HG03135 (cell line): Measurements from ENCODE around the gene FCHSD2.
"Not testable (repeated sequence)": the region's sequence is repeated elsewhere in the genome, so short reads cannot be mapped to it uniquely, and the experiment has no call there.

Experiments used
- ATAC-seq: cut with Tn5 transposase; IDR thresholded peaks from one replicate; pipeline ENCODE4 v1.9.1; 2021; ENCODE audit warnings: mild to moderate bottlenecking, moderate library complexity; ENCODE audit not compliant: unreplicated experiment

Gene FCHSD2

DNA sequence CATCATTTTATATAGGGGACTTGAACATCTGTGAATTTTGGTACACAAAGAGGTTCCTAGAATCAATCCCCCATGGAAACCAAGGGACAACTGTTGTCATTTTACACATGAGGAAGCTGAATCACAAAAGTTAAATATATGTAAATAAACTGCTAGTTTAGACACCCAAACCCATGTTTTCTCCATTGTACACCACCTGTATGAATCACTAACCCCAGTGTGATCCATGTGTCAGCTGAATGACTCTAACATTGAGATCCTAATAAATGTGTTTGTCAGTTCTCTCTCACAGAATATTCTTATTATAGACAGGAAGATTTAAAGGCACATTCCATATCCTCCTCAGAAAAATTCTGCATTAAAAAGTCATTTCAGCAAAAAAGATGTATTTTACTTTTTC, 244.6 kb downstream of the FCHSD2 start:
- ATAC-seq, result no peak

DNA sequence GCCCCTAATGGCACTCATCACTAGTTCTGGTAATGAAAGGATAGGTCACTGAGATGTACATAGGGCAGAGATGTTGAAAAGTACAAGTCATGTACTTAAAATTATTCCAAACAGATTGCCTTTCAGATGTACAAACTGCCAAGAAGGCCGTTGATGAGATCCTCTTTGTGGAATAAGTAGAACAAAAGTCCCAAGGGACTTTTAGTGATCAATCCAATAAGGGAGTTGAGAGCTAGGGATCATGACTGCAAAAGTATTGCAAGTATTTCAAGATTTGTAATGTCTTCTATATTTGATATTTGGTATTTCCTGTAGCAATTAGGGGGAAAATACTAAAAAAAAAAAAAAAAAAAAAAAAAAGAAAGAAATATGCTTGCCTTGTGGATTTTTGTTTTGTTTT, 245.7 kb downstream of the FCHSD2 start:
- no peak for ATAC-seq

DNA sequence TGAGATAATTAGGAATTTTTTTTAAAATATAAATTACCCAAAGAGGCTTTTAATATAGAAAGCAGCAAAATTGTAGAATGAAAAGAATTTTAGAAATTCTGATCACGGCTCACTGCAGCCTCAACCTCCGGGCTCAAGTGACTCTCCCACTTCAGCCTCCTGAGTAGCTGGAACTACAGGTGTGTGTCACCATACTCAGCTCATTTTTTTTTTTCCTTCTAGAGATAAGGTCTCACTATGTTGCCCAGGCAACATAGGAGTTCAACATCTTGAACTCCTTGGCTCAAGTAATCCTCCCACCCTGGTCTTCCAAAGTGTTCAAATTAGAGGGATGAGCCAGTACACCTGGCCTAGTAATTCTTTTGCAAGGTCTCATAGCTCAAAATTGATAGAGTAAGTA, 251.2 kb downstream of the FCHSD2 start:
- no peak for ATAC-seq

DNA sequence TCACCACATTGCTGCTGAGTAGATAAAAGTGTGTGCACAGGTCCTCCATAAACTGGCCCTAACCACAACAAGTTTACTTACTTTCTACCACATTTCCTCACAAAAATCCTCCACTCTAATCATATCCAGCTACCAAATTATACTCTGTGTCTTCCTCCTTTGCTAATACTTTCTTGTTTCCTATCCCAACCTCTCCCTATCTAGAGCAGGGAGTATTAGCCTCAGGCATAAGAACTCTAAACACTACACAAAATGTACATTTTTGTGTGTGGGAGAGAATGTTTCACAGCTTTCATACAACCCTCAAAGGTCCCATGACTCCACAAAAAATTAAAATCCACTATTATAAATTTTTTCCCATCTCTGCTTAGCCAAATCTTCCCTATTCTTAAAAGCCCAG, 255.5 kb downstream of the FCHSD2 start:
- no peak for ATAC-seq

DNA sequence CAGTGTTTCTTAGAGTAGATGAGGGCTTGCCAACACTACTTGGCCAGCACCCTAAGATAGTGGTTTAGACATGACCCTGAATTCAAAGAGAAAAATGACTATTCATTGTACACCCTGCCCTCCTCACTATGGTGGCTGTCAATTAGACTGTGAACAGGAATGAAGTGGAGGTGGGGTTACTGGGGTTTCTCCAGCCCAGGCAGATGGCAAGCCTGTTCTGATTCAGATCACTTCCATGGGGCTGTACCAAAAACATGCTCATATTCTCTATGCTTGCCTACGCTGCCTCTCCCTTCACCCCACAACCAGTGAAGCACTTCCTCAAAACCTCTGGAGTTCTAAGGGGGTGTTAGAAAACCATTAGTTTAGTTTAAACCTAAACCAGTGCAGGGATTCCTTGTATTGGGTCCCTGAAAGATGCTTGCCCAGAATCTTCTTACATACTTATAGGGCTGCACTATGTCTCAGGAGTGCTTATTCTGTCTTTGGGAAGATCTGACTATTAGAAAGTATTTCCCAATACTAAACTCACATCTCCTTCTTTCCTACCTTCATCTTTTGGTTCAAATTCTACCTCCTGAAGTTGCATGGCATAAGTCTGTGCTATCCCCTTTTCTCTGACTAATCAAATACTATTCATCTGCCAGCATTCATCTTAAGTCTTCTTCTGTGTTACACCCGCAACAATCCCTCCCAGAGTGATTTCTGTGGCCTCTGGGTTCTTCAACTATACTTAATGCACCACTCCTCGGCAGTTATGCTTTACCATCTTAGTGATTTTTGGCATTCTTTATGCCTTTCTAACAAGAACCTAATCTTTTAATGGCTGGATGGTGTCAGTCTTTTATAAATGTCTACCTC, 256.1 kb downstream of the FCHSD2 start:
- no peak for ATAC-seq

DNA sequence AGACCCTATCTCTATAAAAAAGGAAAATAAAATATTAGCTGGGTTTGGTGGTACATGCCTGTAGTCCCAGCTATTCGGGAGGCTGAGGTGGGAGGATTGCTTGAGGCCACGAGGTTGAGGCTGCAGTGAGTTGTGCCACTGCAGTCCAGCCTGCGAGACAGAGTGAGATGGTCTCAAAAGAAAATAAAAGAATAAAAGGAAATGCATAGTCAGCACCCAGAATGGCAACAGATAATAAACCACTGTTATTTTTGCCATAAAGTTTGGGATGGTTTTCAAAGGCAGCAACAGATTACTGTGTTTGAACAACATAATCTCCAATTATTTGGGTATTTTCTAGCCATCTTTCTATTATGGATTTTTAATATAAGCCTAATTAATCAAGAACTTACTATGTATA, 266.0 kb downstream of the FCHSD2 start:
- ATAC-seq, result no peak

DNA sequence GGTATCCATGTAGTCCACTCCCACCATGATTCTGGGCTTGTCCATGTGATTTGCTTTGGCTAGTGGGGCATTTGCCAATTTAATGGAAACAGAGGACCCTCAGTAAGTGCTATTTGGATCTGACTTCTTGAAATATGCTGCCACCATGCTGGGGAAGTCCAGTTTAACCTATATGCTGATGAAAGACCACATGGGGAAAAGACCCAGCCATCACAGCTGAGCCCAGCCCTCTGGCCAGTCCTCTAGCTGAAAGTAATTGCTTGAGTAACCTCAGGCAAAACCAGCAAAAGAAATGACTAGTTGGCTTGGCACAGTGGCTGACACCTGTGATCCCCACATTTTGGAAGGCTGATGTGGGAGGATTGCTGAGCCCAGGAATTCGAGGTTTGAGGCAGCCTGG, 266.4 kb downstream of the FCHSD2 start:
- no peak for ATAC-seq

DNA sequence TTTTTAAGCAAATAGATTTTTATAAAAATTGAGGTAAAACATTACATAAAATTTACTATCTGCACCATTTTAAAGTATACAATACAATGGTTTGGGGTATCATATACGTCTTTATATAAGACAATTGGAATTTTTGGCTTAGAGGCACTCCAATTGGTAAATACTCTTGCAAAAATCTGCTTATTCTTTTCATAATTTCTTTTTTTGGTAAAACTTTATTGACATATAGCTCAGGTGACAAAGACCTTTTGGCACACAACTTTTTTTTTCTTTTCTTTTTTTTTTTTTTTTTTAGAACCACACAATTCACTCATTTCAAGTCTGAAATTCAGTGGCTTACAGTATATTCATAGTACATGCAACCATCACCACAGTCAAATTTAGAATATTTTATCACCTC, 270.1 kb downstream of the FCHSD2 start:
- ATAC-seq, result no peak

DNA sequence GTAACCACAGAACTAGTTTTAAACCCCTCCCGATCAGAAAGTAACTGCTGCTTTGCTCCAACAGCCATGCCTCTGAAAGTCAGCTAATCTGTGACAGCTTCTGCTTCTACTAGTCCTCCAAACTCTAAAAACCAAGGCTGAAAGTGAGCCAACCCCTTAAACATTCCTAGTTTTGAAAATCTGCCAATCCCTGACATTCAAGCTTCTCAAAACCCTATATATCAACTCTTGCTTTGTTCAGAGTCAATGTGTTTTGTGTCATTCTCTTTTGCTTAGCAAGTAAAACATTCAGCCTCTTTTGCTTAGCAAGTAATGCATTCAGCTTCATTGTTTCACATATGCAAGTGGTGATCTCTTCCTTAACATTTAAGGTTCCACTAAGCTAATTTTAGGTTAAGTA, 271.0 kb downstream of the FCHSD2 start:
- ATAC-seq, result no peak

DNA sequence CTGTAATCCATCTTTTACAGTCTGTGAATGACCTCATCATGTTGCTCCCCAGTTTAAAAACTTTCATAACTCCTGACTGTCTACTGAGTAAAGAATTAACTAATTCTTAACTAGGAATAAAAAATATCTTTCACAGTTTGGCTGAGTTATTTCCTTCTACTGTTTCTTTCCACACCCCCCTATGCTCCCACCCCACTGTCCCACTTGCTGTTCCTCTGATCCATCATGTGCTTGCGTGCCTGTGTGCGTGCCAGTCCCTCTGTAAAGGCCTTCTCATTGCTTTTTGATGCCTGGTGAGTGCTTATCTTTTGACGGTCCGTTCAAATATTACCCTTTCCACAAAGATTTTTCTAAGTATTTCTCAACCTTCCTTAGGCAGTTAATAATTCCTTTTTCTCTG, 272.3 kb downstream of the FCHSD2 start:
- ATAC-seq, result no peak

DNA sequence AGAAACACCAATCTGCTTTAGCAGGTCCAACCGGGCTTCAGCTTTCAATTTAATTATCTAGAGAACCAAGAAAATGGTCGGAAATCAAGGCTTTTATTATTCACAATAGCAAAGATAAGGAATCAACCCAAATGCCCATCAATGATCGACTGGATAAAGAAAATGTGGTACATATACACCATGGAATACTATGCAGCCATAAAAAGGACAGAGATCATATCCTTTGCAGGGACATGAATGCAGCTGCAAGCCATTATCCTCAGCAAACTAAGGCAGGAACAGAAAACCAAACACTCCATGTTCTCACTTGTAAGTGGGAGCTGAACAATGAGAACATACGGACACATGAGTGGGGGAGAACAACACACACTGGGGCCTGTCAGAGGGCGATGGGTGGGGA, 274.1 kb downstream of the FCHSD2 start:
- no peak for ATAC-seq

DNA sequence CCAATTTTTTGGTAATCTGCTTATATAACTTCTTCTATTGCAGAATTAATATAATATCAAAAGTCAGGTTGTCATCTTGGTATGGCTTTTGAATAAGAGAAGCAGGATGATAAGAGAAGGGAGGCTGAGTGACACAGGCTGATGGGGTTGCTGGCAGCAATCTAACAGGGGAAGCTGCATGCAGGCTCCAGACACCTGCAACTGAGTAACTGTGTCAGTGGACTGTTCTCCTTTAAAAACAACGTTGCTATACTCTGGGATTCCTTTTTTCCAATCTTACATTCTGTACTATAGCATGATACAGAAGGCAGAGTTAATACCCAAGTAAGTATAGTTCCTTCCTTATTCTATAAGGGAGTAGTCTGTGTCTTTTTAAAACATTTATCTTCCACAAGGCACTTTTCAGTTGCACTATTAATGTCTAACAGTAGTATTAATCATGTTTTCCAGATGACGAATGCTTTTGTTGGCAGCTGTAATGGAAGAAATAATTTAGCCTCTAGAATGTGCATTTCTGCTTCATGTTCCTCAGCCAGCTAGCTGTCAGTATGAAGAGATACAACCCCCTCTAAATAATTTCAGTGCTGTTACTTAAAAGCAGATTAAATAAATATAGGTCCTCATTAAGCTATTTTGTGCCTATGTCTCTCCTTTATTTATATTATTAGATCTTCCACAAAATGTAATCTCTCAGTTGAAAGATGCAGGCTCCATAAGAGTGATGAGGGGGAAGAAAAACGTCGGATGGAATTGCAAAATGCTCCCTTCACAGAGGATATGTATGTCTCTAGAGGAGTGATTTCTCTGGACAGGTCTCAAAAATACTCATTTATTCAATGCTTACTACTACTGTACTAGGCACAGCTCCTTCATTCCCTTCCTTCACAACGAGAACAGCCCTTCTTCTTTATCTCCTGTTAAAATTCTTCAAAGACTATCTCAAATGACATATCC, 277.1 kb downstream of the FCHSD2 start:
- no peak for ATAC-seq

DNA sequence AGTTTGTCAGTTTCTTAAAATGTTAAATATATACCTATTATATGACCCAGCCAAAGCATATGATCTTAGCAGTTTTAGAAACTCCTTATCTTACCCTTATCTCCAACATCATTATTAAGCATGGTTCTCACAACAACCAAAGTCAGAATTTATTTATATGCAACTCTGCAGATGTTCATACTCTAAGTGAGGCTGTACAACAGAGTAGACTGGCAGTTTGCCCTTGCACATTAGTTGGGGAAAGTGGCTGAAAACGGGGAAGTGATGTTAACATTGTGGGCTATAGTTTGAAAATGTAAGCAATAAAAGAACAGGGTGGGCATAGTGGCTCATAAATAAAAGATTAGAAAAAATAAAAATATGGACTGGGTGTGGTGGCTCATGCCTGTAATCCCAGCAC, 278.2 kb downstream of the FCHSD2 start:
- ATAC-seq, result no peak

DNA sequence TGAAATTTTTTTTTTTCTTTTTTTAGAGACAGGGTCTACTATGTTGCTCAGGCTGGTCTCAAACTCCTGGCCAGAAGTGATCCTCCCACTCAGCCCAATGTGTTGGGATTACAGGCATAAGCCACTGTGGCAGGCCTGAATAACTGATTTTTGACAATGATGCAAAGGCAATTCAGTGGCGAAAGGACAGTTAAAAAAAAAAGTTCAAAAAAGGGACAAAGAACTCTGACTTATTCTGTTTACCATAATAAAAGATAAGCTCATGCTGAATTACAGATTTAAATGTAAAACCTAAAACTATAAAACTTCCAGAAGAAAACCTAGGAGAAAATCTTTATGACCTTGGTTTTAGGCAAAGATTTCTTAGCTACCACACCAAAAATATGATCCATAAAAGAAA, 279.0 kb downstream of the FCHSD2 start:
- ATAC-seq, result no peak

DNA sequence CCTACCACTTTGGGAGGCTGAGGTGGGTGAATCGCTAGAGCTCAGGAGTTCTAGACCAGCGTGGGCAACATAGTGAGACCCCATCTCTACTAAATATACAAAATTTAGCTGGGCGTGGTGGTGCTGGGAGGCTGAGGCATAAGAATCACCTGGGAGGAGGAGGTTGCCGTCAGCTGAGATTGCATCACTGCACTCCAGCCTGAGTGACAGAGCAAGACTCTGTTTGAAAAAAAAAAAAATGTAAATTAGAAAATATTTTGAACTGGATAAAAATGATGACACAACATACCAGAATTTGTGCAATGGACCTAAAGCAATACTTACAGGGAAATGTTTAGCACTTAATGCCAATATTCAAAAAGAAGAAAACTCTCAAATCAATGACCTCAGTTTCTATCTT, 281.5 kb downstream of the FCHSD2 start:
- no peak for ATAC-seq

DNA sequence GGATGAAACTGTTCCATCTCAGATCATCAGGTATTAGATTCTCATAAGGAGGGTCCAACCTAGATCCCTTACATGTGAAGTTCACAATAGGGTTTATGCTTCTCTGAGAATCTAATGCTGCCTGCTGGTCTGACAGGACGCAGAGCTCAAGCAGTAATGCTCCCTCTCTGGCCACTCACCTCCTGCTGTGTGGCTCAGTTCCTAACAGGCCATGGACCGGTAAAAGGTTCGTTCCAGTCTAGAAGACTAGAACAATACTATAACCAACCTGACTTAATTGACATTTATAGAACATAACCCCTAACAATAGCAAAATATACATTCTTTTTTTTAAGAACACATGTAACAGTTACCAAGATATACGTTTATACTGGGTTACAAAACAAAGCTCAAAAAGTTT, 282.1 kb downstream of the FCHSD2 start:
- no peak for ATAC-seq

DNA sequence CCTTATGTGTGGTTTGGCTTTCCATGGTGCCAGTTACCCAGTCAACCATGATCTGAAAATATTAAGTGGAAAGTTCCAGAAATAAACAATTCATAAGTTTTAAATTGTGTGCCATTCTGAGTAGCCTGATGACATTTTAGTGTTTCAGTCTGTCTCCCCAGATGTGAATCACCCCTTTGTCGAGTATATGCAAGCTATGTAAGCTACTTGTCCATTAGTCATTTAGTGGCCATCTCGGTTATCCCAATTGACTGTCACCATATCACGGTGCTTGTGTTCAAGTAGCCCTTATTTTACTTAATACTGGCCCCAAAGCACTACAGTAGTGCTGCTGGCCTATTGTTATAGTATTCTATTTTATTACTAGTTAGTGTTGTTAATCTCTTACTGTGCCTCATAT, 283.0 kb downstream of the FCHSD2 start:
- ATAC-seq, result no peak

DNA sequence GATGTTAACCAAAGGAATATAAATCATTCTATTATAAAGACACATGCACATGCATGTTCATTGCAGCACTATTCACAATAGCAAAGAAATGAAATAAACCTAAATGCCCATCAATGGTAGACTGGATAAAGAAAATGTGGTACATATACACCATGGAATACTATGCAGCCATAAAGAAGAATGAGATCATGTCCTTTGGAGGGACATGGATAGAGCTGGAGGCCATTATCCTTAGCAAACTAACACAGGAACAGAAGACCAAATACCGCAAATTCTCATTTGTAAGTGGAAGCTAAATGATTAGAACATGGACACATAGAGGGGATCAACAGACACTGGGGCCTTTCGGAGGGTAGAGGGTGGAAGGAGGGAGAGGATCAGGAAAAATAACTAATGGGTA, 283.9 kb downstream of the FCHSD2 start:
- ATAC-seq, result not testable (repeated sequence)

DNA sequence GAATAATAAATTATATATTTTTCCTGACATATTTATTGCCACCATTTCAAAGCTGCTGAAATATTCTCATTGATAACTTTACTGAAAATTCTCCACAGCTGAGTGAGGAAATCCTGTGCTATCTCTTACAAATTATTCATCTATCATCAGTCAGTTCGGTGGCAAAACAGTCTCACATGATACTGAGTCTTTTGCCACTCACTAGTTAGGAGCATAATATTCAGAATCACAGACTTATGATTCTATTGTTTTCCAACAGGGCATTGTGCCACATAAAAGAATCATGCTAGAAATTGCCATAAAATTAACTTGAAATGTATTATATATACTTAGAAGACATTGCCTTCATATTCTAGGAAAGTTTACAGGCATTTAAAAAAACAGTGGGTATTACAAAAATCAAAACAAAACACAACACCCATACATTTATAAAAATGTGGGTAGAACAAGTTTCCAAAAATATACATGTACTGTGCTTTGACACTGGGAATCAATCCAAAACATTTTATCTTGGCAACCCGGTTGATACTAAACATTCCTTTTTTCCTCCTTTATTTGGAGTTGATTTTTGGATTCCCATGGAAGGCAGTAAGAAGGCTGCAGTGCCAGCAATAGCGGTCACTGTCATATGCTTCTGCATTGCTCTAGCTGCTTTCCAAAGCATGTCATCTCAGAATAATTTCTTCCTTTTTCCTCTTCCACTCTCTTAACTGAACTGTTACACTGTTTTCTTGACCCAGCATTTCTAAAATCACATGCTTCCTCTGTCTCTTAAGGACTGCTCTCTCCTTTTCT, 285.4 kb downstream of the FCHSD2 start:
- no peak for ATAC-seq

DNA sequence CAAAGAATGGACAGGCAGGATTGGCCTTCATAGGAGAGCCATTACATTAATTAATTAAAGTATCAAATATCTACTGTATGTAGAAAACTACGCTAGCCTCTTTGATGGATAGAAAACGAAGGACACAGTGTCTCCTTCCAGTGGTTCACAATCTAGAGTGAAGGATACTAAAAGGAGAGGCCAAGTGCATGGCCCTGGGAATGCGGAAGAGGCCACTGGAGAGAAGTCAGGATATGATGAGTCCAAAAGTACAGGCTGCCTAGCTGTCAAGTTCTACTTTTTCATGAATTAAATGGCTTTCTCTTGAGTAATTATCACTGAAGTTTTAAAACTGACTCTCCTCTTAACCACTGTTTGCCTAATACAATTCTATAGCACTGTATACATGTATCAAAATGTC, 286.1 kb downstream of the FCHSD2 start:
- ATAC-seq, result no peak

DNA sequence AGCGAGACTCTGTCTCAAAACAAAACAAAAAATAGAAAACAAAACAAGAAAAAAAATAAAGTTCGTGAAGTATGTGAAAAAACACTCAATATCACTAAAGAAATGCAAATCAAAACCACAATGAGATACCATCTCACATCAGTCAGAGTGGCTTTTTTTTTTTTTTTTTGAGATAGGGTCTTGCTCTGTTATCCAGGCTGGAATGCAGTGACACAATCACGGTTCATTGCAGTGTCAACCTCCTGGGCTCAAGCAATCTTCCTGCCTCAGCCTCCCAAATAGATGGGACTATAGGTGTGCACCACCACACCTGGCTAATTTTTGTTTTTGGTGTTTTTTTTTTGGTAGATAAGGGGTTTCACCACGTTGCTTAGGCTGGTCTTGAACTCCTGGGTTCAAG, 290.4 kb downstream of the FCHSD2 start:
- ATAC-seq, result no peak
